ENCODE results near the gene VGLL4. TPM values are rescaled to one million over a fixed set of nuclear protein-coding genes. Genes with fewer than 3 reads are reported as not detected.

VGLL4 gene
- total RNA-seq, 2 experiments from 2014 or later: 36.1 to 74.5 TPM

GRCh38 chr3:11616551-11616950, 27.2 kb downstream of the VGLL4 start:
- no peak for DNase-seq (ENCODE audit: low spot score)
- ChIA-PET CTCF (ENCODE audit: unreplicated experiment) (no interaction called here), POLR2A (interaction anchor here (1.3 to 2.6 kb wide), 3 partner anchors 9 to 12 kb away, joined by 4 to 16 read pairs (median 10); no protein-coding TSS in a partner anchor)
- Histone ChIP-seq H3K4me3 (ENCODE audit: low read depth, low read length, poor library complexity, severe bottlenecking) (no peak overlapping the region), H4K20me1 (ENCODE audit: insufficient read depth, low read length) (peaks cover 60% of the 10 kb centered on the region), H2AFZ (ENCODE audit: low read length) (no peak overlapping the region), H3K4me1 (ENCODE audit: insufficient read depth, low read length, poor library complexity, severe bottlenecking) (peaks cover 14% of the 10 kb centered on the region), H3K79me2 (ENCODE audit: insufficient read depth, low read depth, low read length) (peaks cover 82% of the 10 kb centered on the region; the same call in 1 of the 2 replicates), H3K9me2 (ENCODE audit: insufficient read depth, low read length) (no peaks in the 10 kb centered on the region), H3K9me3 (ENCODE audit: low read length) (no peaks in the 10 kb centered on the region), H3K27ac (ENCODE audit: low read depth, low read length, poor library complexity, severe bottlenecking) (no peak overlapping the region), H3K4me2 (ENCODE audit: low read length) (no peak overlapping the region), H3K36me3 (ENCODE audit: insufficient read depth, low read length) (no peaks in the 10 kb centered on the region)
- no TSS peak for BruUV-seq (replicated peaks)
- TF ChIP-seq, protein P1, sequence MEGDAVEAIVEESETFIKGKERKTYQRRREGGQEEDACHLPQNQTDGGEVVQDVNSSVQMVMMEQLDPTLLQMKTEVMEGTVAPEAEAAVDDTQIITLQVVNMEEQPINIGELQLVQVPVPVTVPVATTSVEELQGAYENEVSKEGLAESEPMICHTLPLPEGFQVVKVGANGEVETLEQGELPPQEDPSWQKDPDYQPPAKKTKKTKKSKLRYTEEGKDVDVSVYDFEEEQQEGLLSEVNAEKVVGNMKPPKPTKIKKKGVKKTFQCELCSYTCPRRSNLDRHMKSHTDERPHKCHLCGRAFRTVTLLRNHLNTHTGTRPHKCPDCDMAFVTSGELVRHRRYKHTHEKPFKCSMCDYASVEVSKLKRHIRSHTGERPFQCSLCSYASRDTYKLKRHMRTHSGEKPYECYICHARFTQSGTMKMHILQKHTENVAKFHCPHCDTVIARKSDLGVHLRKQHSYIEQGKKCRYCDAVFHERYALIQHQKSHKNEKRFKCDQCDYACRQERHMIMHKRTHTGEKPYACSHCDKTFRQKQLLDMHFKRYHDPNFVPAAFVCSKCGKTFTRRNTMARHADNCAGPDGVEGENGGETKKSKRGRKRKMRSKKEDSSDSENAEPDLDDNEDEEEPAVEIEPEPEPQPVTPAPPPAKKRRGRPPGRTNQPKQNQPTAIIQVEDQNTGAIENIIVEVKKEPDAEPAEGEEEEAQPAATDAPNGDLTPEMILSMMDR (conservative IDR thresholded peaks at IDR 0.05; ENCODE audit: low read length): no peak
- TF ChIP-seq EZH2phosphoT487 (IDR thresholded peaks at IDR 0.05; ENCODE audit: borderline replicate concordance, low read depth, low read length): no peak
- intact Hi-C loops (cut with micrococcal nuclease; ENCODE audit: unreplicated experiment): no loop called here

DNA sequence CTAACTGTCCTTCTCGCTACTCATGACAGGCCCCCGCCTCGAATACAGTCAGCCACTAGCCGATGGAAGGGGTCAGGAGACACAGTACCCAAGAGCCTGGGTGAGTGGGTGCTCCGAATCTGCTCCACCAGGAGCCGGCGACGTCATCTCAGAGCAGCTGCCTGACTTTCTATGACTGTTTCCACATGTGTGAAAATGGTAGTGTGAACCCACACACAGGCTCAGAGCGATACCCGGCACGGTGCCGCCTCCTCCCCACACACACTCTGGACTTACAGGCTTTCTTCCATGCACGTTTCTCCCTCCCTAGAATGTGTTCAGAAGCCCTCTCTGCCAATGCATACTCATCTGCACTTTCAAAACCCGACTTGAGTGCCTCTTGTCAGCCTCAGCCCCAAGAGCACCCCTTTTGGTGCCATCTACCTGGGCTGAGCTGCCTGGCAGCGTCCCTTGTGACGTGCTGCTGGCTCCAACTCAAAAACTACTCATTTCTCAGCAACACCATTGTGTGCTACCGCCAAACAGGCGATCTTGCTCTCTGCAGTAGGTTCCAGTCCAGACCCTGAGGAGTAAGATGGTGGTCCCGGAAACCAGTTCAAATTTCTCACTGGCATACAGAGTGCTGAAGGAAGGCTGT, 29.7 kb downstream of the VGLL4 start:
- no peaks in the 10 kb centered on the region for H3K9me2 ChIP-seq (ENCODE audit: insufficient read depth, low read length)
- H3K4me3 ChIP-seq (ENCODE audit: low read depth, low read length, poor library complexity, severe bottlenecking): no peak overlapping the region
- peaks cover 50% of the 10 kb centered on the region for H4K20me1 ChIP-seq (ENCODE audit: insufficient read depth, low read length)
- intact Hi-C loops (cut with micrococcal nuclease; ENCODE audit: unreplicated experiment): no loop called here
- POLR2A ChIA-PET: interaction anchor here (1.4 kb wide), 1 partner anchor 24 kb away, joined by 5 read pairs; no protein-coding TSS in a partner anchor
- no peaks in the 10 kb centered on the region for H3K9me3 ChIP-seq (ENCODE audit: low read length)
- H3K27ac ChIP-seq (ENCODE audit: low read depth, low read length, poor library complexity, severe bottlenecking): no peak overlapping the region
- no peak overlapping the region for H2AFZ ChIP-seq (ENCODE audit: low read length)
- no peak overlapping the region for H3K4me2 ChIP-seq (ENCODE audit: low read length)
- peaks cover 4% of the 10 kb centered on the region for H3K4me1 ChIP-seq (ENCODE audit: insufficient read depth, low read length, poor library complexity, severe bottlenecking)
- TF ChIP-seq EZH2phosphoT487 (IDR thresholded peaks at IDR 0.05; ENCODE audit: borderline replicate concordance, low read depth, low read length): no peak
- TF ChIP-seq, protein P1 (conservative IDR thresholded peaks at IDR 0.05; ENCODE audit: low read length): no peak
- DNase-seq (ENCODE audit: low spot score): no peak
- H3K36me3 ChIP-seq (ENCODE audit: insufficient read depth, low read length): no peaks in the 10 kb centered on the region
- CTCF ChIA-PET (ENCODE audit: unreplicated experiment): interaction anchor here (0.5 kb wide), 1 partner anchor 25 kb away, joined by 3 read pairs; no protein-coding TSS in a partner anchor
- no TSS peak for BruUV-seq (replicated peaks)
- peaks cover 71% of the 10 kb centered on the region; the same call in 1 of the 2 replicates for H3K79me2 ChIP-seq (ENCODE audit: insufficient read depth, low read depth, low read length)

DNA sequence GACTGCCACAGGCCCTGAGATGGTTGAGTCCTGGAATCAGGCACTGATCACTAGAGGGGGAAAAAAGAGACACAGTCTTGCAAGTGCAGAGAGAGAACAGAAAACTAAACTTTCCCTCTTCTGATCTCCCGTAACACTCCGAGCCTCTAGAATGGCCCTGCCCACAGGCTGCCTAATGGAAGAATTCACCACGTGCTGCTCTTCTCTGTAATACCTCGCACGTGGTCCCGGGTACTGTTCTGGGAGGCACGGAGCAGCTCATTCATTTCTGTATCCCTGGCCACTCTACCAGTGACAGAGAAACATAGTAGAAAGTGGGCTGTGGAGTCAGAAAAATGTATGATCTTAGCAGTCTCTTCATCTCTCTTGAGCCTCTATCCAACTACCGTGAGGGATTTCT, 30.4 kb downstream of the VGLL4 start:
- BruUV-seq (replicated peaks): no TSS peak
- H3K36me3 ChIP-seq (ENCODE audit: insufficient read depth, low read length): no peaks in the 10 kb centered on the region
- CTCF ChIA-PET (ENCODE audit: unreplicated experiment): interaction anchor here (0.5 to 0.9 kb wide), 2 partner anchors 13 to 24 kb away, joined by 3 read pairs; no protein-coding TSS in a partner anchor
- peaks cover 71% of the 10 kb centered on the region; the same call in 1 of the 2 replicates for H3K79me2 ChIP-seq (ENCODE audit: insufficient read depth, low read depth, low read length)
- POLR2A ChIA-PET: interaction anchor here (0.8 kb wide), 1 partner anchor 12 kb away, joined by 3 read pairs; no protein-coding TSS in a partner anchor
- peaks cover 44% of the 10 kb centered on the region for H4K20me1 ChIP-seq (ENCODE audit: insufficient read depth, low read length)
- no peaks in the 10 kb centered on the region for H3K9me2 ChIP-seq (ENCODE audit: insufficient read depth, low read length)
- H3K4me3 ChIP-seq (ENCODE audit: low read depth, low read length, poor library complexity, severe bottlenecking): no peak overlapping the region
- no peak overlapping the region for H2AFZ ChIP-seq (ENCODE audit: low read length)
- no peak overlapping the region for H3K4me2 ChIP-seq (ENCODE audit: low read length)
- DNase-seq (ENCODE audit: low spot score): no peak
- H3K9me3 ChIP-seq (ENCODE audit: low read length): no peaks in the 10 kb centered on the region
- peaks cover 6% of the 10 kb centered on the region for H3K4me1 ChIP-seq (ENCODE audit: insufficient read depth, low read length, poor library complexity, severe bottlenecking)
- no peak for TF ChIP-seq EZH2phosphoT487 (IDR thresholded peaks at IDR 0.05; ENCODE audit: borderline replicate concordance, low read depth, low read length)
- TF ChIP-seq, protein P1 (conservative IDR thresholded peaks at IDR 0.05; ENCODE audit: low read length): no peak
- intact Hi-C loops (cut with micrococcal nuclease; ENCODE audit: unreplicated experiment): no loop called here
- no peak overlapping the region for H3K27ac ChIP-seq (ENCODE audit: low read depth, low read length, poor library complexity, severe bottlenecking)

Measured in OCI-LY7 (cell line).